Measurements from ENCODE around the gene MFSD6L.

Gene MFSD6L

GRCh38 chr17:8791248-8791909 lies 7.8 kb downstream of the MFSD6L start:
- DNase-seq, result no peak

- no peak for DNase-seq
Measured at GRCh38 chr17:8789743-8790142, 9.4 kb downstream of the MFSD6L start.

DNA sequence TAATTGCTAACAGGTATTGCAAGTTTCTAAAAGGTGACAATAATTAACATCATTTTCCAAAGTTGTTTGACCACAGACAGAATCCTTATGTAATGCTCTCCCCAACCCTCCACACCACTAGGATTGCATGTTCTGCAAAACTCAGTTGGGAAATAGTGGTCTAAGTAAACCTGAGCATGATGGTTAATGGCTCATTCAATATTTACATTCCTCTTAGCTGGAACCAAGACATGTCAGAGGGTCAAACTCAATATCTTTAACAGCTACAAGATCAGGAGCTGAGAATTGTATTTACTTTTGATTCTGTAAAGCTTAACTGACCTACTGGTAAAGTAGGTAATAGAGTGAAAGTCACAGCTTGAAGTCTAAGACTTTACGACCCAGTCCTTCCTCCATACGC lies 10.2 kb downstream of the MFSD6L start:
- DNase-seq, result no peak

GRCh38 chr17:8785547-8786413 lies 13.4 kb downstream of the MFSD6L start:
- DNase-seq, result peak; percentile 34

GRCh38 chr17:8782176-8782575 lies 17.0 kb downstream of the MFSD6L start:
- no peak for DNase-seq

GRCh38 chr17:8781776-8782175 lies 17.4 kb downstream of the MFSD6L start:
- DNase-seq, result no peak

GRCh38 chr17:8776881-8777280 lies 22.3 kb downstream of the MFSD6L start:
- no peak for DNase-seq

DNA sequence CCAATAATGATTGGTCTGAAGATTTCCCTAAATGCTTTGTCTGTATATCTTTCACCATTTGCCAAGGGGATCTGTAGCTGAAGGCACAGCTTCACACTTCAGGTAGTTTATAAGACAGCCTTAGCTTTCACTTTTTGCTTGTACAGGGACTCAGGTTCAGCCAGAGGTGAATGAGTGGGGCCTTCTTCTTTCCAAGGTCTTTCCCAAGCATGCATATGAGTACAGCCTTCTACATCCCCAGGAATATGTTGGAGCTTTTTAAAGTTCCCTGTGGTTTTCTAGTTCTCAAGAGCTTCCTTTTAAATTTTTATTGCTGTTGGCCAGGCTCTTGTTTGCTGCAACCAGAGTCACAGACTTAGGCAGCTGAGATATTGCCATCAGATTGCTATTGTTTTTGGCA lies 22.9 kb downstream of the MFSD6L start:
- DNase-seq, result no peak

- DNase-seq, result no peak
Measured at GRCh38 chr17:8766731-8767130, 32.4 kb downstream of the MFSD6L start.

GRCh38 chr17:8762012-8762411 lies 37.2 kb downstream of the MFSD6L start:
- DNase-seq, result no peak

DNA sequence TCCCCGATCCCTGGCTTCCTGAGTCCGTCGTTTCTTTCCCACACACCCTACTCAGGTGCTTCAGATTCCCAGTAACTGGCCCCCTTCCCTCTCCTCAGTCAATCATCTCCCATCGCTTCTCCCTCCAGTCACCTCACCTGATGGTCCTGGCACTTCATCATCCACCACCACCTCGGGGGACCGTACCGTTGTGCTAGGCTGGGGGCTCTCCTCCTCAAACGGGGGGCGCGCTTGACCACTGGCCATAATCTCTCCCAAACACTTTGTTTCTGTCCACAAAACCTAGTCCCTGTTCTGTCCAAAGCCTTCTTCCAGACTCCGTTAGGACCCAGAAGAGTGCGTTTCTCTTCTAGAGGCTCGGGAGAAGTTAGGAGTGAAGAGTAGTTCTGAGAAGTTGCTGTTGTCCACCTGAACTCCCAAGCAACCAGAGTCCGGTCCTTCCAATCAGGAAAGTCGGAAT lies 41.0 kb downstream of the MFSD6L start, which contains the start of gene SPDYE4:
SPDYE4 (minus strand) TSS at position 410 of the 460 bp plus-strand sequence; CDS start at position 246, 164 bp downstream.
- no peak for DNase-seq

GRCh38 chr17:8757189-8757588 lies 42.0 kb downstream of the MFSD6L start:
- DNase-seq, result no peak

DNA sequence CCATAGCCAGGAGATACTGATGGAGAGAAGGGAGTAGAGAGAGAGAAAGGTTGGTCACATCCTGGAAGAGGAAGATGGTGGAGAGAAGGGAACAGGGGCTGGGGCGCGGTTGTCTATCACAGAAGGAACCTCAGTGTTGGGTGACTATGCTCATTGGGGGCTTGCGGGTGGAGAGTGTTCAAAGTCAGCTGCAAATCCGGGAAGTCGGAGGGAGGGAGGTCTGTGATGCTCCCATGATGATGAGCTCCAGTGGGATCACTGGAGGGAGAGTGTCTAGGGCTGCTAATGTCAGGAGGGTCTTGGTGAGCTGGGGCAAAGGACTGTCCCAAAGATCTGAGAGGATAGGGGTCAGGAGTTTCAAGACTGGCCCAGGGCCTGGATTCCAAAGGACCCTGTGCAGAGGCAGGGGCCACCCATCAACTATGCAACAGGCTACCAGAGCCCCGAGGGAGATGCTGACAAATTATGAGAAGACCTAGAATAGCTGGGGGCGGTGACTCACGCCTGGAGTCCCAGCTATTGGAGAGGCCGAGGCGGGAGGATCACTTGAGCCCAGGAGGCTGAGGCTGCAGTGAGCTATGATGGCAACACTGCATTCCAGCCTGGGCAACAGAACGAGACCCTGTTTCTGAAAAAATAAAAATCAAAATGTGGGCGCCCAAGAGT lies 43.4 kb downstream of the MFSD6L start:
- no peak for DNase-seq

GRCh38 chr17:8754890-8755289 lies 44.3 kb downstream of the MFSD6L start:
- DNase-seq, result no peak

DNA sequence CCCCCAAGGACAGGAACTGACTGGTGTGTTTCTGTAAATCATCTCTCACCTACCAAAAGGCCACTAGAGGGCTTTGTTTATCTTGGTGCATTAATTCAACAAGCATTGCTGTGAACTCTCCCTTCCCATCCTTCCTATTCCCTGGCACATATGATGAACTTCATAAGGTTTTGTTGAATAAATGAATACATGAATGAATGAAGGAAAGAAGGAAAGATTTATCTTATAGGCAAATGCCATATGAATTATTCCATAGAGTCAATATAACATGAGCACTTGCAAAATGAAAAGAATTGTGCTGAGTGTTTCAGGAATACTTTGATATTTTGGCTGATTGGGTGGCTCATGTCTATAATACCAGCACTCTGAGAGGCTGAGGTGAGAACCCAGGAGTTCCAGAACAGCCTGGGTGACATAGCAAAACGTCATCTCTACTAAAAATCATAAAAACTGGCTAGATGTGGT lies 45.2 kb downstream of the MFSD6L start:
- DNase-seq, result no peak

GRCh38 chr17:8753136-8753975 lies 45.8 kb downstream of the MFSD6L start:
- no peak for DNase-seq

DNA sequence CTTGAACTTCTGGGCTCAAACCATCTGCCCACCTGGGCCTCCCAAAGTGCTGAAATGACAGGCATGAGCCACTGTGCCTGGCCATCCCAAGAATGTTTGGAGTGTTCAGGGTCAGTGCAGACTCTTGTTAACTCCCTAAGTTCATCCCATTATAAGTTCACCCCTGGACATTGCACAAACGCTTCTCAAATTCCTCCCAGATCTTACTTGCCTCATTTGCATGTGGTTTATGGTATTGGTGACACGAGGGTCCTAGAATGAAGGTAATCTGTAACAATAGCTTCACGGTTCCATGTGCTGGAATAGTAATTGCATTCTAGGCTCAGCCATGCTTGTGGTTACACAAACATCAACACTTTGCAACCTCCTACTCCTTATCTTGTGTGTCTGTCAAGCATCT lies 49.5 kb downstream of the MFSD6L start:
- no peak for DNase-seq

DNA sequence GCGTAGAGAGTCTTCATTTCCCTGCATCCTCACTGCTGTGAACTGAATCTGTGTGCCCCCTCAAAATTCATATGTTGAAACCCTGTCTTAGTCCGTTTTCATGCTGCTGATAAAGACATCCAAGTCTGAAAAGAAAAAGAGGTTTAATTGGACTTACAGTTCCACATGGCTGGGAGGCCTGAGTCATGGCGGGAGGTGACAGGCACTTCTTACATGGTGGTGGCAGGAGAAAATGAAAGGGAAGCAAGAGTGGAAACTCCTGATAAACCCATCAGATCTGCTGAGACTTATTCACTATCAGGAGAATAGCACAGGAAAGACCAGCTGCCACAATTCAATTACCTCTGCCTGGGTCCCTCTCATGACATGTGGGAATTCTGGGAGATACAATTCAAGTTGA lies 51.4 kb downstream of the MFSD6L start:
- DNase-seq, result no peak
